HCT116 (cell line): ENCODE data around the gene ADGRA1. TPM values are rescaled to one million over a fixed set of nuclear protein-coding genes. Genes with fewer than 3 reads are reported as not detected.

Experiments
- total RNA-seq: library from RNA; stranded (reverse); gene quantifications from one replicate; pipeline ENCODE4 v1.2.1, GENCODE V29; 2021; ENCODE audit not compliant: unreplicated experiment

Gene ADGRA1
- total RNA-seq, 1 experiment from 2014 or later: not detected

Other genes starting within 250 kb of the ADGRA1 start
- gene CFAP46, start 145.4 kb upstream of the ADGRA1 start, total RNA-seq: 1.4 TPM
- gene KNDC1, start 72.3 kb downstream of the ADGRA1 start, total RNA-seq: 3.6 TPM
- not detected for gene UTF1, start 142.3 kb downstream of the ADGRA1 start, total RNA-seq
- gene VENTX, start 149.9 kb downstream of the ADGRA1 start, total RNA-seq: not detected
- 4.1 TPM for gene ADAM8, start 188.9 kb downstream of the ADGRA1 start, total RNA-seq
- gene TUBGCP2, start 220.9 kb downstream of the ADGRA1 start, total RNA-seq: 35.4 TPM
- gene ZNF511, start 221.0 kb downstream of the ADGRA1 start, total RNA-seq: 49.0 TPM
- 0.47 TPM for gene CALY, start 249.0 kb downstream of the ADGRA1 start, total RNA-seq